Loucy (cell line): ENCODE data around the gene ACE.

Source experiments
- H2AFZ ChIP-seq: fragments of 200-600 bp; sonication (generic); 2 replicates; pipeline ENCODE4 v1.6.0; 2016; ENCODE audit warnings: antibody characterized with exemption, mild to moderate bottlenecking, low read length, moderate library complexity
- H3F3A ChIP-seq: fragments of 200-600 bp; 2 replicates; pipeline ENCODE4 v1.6.0; 2016; ENCODE audit warnings: antibody characterized with exemption, low read depth, mild to moderate bottlenecking
- H3K27me3 ChIP-seq: fragments of 200-600 bp; sonication (generic); 2 replicates; pipeline ENCODE4 v1.6.1; 2014; ENCODE audit warnings: low read length, mild to moderate bottlenecking; ENCODE audit not compliant: insufficient read depth, poor library complexity, severe bottlenecking
- H3K36me3 ChIP-seq: fragments of 200-600 bp; sonication (generic); 2 replicates; pipeline ENCODE4 v1.6.1; 2016; ENCODE audit warnings: low read length; ENCODE audit not compliant: insufficient read depth
- H3K4me1 ChIP-seq: fragments of 200-600 bp; sonication (generic); 2 replicates; pipeline ENCODE4 v1.5.1; 2014; ENCODE audit warnings: low read length, mild to moderate bottlenecking; ENCODE audit not compliant: insufficient read depth, poor library complexity, severe bottlenecking
- H3K4me2 ChIP-seq: fragments of 200-600 bp; sonication (generic); 2 replicates; pipeline ENCODE4 v1.6.0; 2014; ENCODE audit warnings: antibody characterized with exemption, low read length, low read depth, mild to moderate bottlenecking; ENCODE audit not compliant: poor library complexity, severe bottlenecking
- H3K4me3 ChIP-seq: fragments of 200-600 bp; sonication (generic); 2 replicates; pipeline ENCODE4 v1.5.1; 2014; ENCODE audit warnings: low read length, mild to moderate bottlenecking, mixed read lengths; ENCODE audit not compliant: poor library complexity, severe bottlenecking
- H3K79me2 ChIP-seq: fragments of 200-600 bp; sonication (generic); 2 replicates; pipeline ENCODE4 v1.6.1; 2014; ENCODE audit warnings: low read length; ENCODE audit not compliant: insufficient read depth
- H3K9ac ChIP-seq: fragments of 200-600 bp; sonication (generic); 2 replicates; pipeline ENCODE4 v1.6.0; 2014; ENCODE audit warnings: mild to moderate bottlenecking, low read depth, low read length, moderate library complexity; ENCODE audit not compliant: poor library complexity, severe bottlenecking
- H3K9me2 ChIP-seq: fragments of 200-600 bp; sonication (generic); replicated peaks from 2 replicates; pipeline ENCODE4 v1.6.1; 2016; ENCODE audit warnings: low read depth, low read length, mixed read lengths
- H3K9me3 ChIP-seq: fragments of 200-600 bp; sonication (generic); 2 replicates; pipeline ENCODE4 v1.6.1; 2014; ENCODE audit warnings: mild to moderate bottlenecking, antibody characterized with exemption, low read length, low read depth; ENCODE audit not compliant: insufficient read depth
- H4K20me1 ChIP-seq: fragments of 200-600 bp; sonication (generic); 2 replicates; pipeline ENCODE4 v1.6.0; 2014; ENCODE audit warnings: antibody characterized with exemption, low read length, mild to moderate bottlenecking; ENCODE audit not compliant: insufficient read depth, poor library complexity, severe bottlenecking
- EZH2phosphoT487 ChIP-seq: fragments of 200-600 bp; IDR thresholded peaks from 2 replicates; pipeline ENCODE4 v1.6.1; 2018; ENCODE audit warnings: antibody characterized with exemption, mild to moderate bottlenecking, moderate library complexity, borderline replicate concordance
- TF ChIP-seq, protein P1 (sequence below): fragments of 200-600 bp; sonication (generic); conservative IDR thresholded peaks from 2 replicates; pipeline ENCODE4 v1.5.1; 2014; ENCODE audit warnings: mild to moderate bottlenecking, antibody characterized with exemption, low read length

Gene ACE

DNA sequence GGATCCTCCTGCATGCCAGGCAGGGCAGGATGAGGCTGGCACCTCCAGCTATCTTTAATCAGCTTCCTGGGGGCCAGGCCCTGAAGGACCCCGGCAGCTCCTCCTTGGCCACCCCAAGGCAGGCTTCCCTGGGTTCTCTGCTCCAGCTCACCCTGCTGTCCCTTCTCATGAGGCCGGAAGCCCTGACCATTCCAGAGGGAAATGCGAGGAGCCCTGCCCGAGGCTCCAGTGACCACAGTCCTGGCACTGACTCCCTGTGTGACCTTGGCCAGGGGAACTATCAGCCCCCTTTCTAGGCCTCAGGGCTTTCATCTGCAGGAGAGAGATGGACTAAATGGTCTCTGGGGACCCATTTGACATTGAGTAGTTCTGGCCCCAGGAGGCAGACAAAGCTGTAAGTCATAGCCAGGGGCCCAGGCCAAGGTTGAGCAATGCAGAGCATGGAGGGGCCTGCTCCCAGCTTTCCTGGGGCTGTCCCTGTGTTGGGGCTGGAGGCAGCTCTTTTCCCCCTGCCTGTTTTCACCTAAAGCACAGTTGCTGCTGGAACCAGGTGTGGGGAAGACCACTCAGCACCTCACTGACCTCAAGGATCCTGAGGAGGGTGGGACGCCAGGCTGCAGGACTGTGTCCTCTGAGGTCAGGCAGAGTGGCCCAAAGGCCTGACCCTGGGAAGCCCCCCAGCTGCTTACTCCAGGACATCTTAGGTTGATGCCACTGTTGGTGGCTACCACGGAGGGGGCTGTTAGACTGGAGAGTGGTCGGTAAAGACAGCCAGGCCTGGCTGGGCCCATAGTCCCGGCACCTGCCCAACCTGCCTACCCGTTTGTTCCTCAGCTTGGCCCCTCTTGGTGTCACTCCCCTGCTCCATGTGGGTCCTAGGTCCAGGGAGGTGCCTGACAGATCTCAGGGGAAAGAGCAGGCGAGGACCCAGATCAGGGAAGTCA is 54.4 kb downstream of the ACE start:
- H3K27me3 ChIP-seq: no peaks in the 10 kb centered on the region
- H3K9me2 ChIP-seq: no peaks in the 10 kb centered on the region
- no peaks in the 10 kb centered on the region for H3K36me3 ChIP-seq
- no peaks in the 10 kb centered on the region for H3K79me2 ChIP-seq
- H3K9ac ChIP-seq: no peak overlapping the region
- H3K4me2 ChIP-seq: no peak overlapping the region
- H3K4me3 ChIP-seq: no peak overlapping the region
- H3K4me1 ChIP-seq: peaks cover 6% of the 10 kb centered on the region
- no peaks in the 10 kb centered on the region for H4K20me1 ChIP-seq
- TF ChIP-seq EZH2phosphoT487: no peak
- TF ChIP-seq, protein P1, sequence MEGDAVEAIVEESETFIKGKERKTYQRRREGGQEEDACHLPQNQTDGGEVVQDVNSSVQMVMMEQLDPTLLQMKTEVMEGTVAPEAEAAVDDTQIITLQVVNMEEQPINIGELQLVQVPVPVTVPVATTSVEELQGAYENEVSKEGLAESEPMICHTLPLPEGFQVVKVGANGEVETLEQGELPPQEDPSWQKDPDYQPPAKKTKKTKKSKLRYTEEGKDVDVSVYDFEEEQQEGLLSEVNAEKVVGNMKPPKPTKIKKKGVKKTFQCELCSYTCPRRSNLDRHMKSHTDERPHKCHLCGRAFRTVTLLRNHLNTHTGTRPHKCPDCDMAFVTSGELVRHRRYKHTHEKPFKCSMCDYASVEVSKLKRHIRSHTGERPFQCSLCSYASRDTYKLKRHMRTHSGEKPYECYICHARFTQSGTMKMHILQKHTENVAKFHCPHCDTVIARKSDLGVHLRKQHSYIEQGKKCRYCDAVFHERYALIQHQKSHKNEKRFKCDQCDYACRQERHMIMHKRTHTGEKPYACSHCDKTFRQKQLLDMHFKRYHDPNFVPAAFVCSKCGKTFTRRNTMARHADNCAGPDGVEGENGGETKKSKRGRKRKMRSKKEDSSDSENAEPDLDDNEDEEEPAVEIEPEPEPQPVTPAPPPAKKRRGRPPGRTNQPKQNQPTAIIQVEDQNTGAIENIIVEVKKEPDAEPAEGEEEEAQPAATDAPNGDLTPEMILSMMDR: no peak
- H3F3A ChIP-seq: no peaks in the 10 kb centered on the region
- no peak overlapping the region for H2AFZ ChIP-seq
- no peaks in the 10 kb centered on the region for H3K9me3 ChIP-seq

DNA sequence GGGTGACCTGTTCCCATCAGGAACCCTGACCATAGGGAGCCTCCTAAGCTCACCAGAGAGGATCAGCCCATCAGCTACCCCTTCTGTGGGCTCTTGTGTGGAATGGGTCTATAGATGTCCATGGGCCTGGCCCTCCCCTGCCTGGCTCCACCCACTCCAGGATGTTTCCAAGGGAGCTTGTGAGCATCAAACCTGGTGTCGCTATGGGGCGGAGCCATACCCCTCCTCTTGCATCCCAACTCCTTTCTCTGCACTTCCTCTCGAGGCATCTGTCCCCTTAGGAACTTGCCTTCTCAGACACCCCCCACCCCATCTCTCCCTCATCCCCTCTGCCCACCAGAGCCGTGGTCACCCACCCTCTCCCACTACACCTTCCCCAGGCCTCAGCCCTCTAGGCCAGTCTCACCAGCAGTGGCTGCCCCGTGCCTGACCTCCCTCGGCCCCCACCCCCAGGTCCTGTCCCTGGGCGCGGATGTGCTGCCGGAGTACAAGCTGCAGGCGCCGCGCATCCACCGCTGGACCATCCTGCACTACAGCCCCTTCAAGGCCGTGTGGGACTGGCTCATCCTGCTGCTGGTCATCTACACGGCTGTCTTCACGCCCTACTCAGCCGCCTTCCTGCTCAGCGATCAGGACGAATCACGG is 56.7 kb downstream of the ACE start:
- H3K27me3 ChIP-seq: no peaks in the 10 kb centered on the region
- no peaks in the 10 kb centered on the region for H4K20me1 ChIP-seq
- H3K4me1 ChIP-seq: peaks cover 6% of the 10 kb centered on the region
- no peaks in the 10 kb centered on the region for H3K36me3 ChIP-seq
- H3K9me3 ChIP-seq: no peaks in the 10 kb centered on the region
- H3F3A ChIP-seq: no peaks in the 10 kb centered on the region
- no peak overlapping the region for H3K4me3 ChIP-seq
- H3K9me2 ChIP-seq: no peaks in the 10 kb centered on the region
- no peak overlapping the region for H3K9ac ChIP-seq
- H3K4me2 ChIP-seq: no peak overlapping the region
- no peak overlapping the region for H2AFZ ChIP-seq
- TF ChIP-seq EZH2phosphoT487: no peak
- TF ChIP-seq, protein P1: no peak
- H3K79me2 ChIP-seq: no peaks in the 10 kb centered on the region

DNA sequence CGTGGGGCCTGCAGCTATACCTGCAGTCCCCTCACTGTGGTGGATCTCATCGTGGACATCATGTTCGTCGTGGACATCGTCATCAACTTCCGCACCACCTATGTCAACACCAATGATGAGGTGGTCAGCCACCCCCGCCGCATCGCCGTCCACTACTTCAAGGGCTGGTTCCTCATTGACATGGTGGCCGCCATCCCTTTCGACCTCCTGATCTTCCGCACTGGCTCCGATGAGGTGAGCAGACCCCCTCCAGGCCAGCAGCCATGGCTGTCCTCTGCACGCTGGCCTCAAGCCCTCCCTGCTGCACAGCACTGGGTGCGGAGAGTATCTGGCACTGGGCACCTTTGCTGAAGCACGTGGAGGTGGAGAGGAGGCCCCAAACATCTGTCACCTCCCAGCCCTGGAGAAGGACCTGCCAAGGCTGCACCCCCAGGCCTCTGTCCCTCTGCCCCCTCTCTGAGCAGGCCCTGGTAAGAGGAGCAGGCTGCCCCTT is 57.3 kb downstream of the ACE start:
- no peak overlapping the region for H3K9ac ChIP-seq
- TF ChIP-seq EZH2phosphoT487: no peak
- TF ChIP-seq, protein P1: no peak
- H3K9me3 ChIP-seq: no peaks in the 10 kb centered on the region
- no peaks in the 10 kb centered on the region for H3F3A ChIP-seq
- no peak overlapping the region for H3K4me2 ChIP-seq
- no peaks in the 10 kb centered on the region for H3K79me2 ChIP-seq
- peaks cover 6% of the 10 kb centered on the region for H3K4me1 ChIP-seq
- H3K36me3 ChIP-seq: no peaks in the 10 kb centered on the region
- H2AFZ ChIP-seq: no peak overlapping the region
- no peaks in the 10 kb centered on the region for H3K9me2 ChIP-seq
- no peaks in the 10 kb centered on the region for H3K27me3 ChIP-seq
- no peak overlapping the region for H3K4me3 ChIP-seq
- no peaks in the 10 kb centered on the region for H4K20me1 ChIP-seq
